Breast epithelium (tissue), 4 donors: Measurements from ENCODE around the gene GLI3. TPM values are rescaled to one million over a fixed set of nuclear protein-coding genes. Genes with fewer than 3 reads are reported as not detected.

ENCODE experiments used
- DNase-seq, 2 donors: peaks; one replicate each; pipeline ENCODE4 v3.0.0-alpha.2; 2019; ENCODE audit warnings: low spot score in 2 of 2
- H3K27ac ChIP-seq, 2 donors: fragments of 200-600 bp; sonication (generic) in 1 of 2; one replicate each; pipeline ENCODE4 v1.5.1; 2016 to 2019; ENCODE audit warnings: mild to moderate bottlenecking in 1 of 2
- H3K27me3 ChIP-seq, 2 donors: fragments of 200-600 bp; sonication (generic) in 1 of 2; one replicate each; pipeline versions ENCODE4 v1.5.1 to v1.6.0; 2017 to 2019; ENCODE audit warnings: control low read depth in 1 of 2, mild to moderate bottlenecking in 1 of 2
- H3K36me3 ChIP-seq: fragments of 200-600 bp; one replicate; pipeline ENCODE4 v1.5.1; 2019
- H3K4me1 ChIP-seq, 2 donors: fragments of 200-600 bp; sonication (generic); one replicate each; pipeline ENCODE4 v1.5.1; 2016 to 2019; ENCODE audit warnings: control low read depth in 1 of 2
- H3K4me3 ChIP-seq, 3 donors: fragments of 200-600 bp; sonication (generic); 1 replicate in 2 of 3; 2 replicates in 1 of 3; pipeline ENCODE4 v1.5.1; 2016 to 2019; ENCODE audit warnings: mild to moderate bottlenecking in 3 of 3, moderate library complexity in 2 of 3
- H3K9me3 ChIP-seq, 2 donors: fragments of 200-600 bp; sonication (generic) in 1 of 2; one replicate each; pipeline ENCODE4 v1.5.1; 2016 to 2019; ENCODE audit warnings: control low read depth in 1 of 2
- CTCF ChIP-seq, 3 donors: fragments of 450-650 bp; IDR thresholded peaks; one replicate each; pipeline ENCODE4 v1.5.1; 2016 to 2017; ENCODE audit warnings: antibody characterized with exemption in 3 of 3, mild to moderate bottlenecking in 3 of 3, moderate library complexity in 3 of 3
- POLR2A ChIP-seq: fragments of 450-650 bp; IDR thresholded peaks from one replicate; pipeline ENCODE4 v1.6.1; 2016; ENCODE audit warnings: antibody characterized with exemption, mild to moderate bottlenecking, moderate library complexity
- POLR2AphosphoS5 ChIP-seq, 3 donors: sonication (generic); formaldehyde crosslinking; IDR thresholded peaks; one replicate each; pipeline ENCODE4 v1.6.1; 2017; ENCODE audit warnings: antibody characterized with exemption in 3 of 3
- intact Hi-C: fragments of 100-400 bp; cut with DNase I; formaldehyde crosslinking; loops from one replicate; pipeline ENCODE4 v1.15.1; 2023; ENCODE audit warnings: low total_unique reads
- total RNA-seq, 3 donors: library from RNA; depleted of rRNA; stranded (reverse); fragments of >200 nt; gene quantifications; one replicate each; pipeline ENCODE4 v1.1.0, GENCODE V29; 2016

GLI3 gene
- total RNA-seq, 3 donors from 2014 or later = 10.2 to 29.9 (median 22.6) TPM

- Histone ChIP-seq H3K4me3 (no peak overlapping the region), H3K4me1 (no peaks in the 10 kb centered on the region), H3K27me3 (no peaks in the 10 kb centered on the region), H3K36me3 (peaks cover 3% of the 10 kb centered on the region), H3K9me3 (peaks cover 5 to 7% of the 10 kb centered on the region in 2 donors), H3K27ac (no peak overlapping the region)
- no peak for DNase-seq
- no peak for TF ChIP-seq POLR2AphosphoS5 (IDR thresholded peaks at IDR 0.05)
- no peak for TF ChIP-seq CTCF (IDR thresholded peaks at IDR 0.05)
- no peak for TF ChIP-seq POLR2A
- intact Hi-C loops = no loop called here
Observed at GRCh38 chr7:42012786-42013360, 224.1 kb downstream of the GLI3 start.

- intact Hi-C loops = no loop called here
- TF ChIP-seq POLR2A (no peak), POLR2AphosphoS5 (IDR thresholded peaks at IDR 0.05) (no peak), CTCF (IDR thresholded peaks at IDR 0.05) (no peak)
- Histone ChIP-seq H3K36me3 (peaks cover 3% of the 10 kb centered on the region), H3K4me3 (no peak overlapping the region), H3K27ac (no peak overlapping the region), H3K4me1 (no peaks in the 10 kb centered on the region), H3K9me3 (peaks cover 5 to 7% of the 10 kb centered on the region in 2 donors), H3K27me3 (no peaks in the 10 kb centered on the region)
- no peak for DNase-seq
Observed at GRCh38 chr7:42012313-42012712, 224.7 kb downstream of the GLI3 start.

- Histone ChIP-seq H3K4me3 (no peak overlapping the region), H3K9me3 (peaks cover 5 to 7% of the 10 kb centered on the region in 2 donors), H3K27ac (no peak overlapping the region), H3K27me3 (no peaks in the 10 kb centered on the region), H3K36me3 (peaks cover 3% of the 10 kb centered on the region), H3K4me1 (no peaks in the 10 kb centered on the region)
- intact Hi-C loops = no loop called here
- TF ChIP-seq POLR2A (no peak), CTCF (IDR thresholded peaks at IDR 0.05) (no peak), POLR2AphosphoS5 (IDR thresholded peaks at IDR 0.05) (no peak)
- DNase-seq = no peak
Observed at GRCh38 chr7:42011846-42012245, 225.2 kb downstream of the GLI3 start.

- H3K27me3 ChIP-seq = no peaks in the 10 kb centered on the region
- peaks cover 3% of the 10 kb centered on the region for H3K36me3 ChIP-seq
- peaks cover 5 to 7% of the 10 kb centered on the region in 2 donors for H3K9me3 ChIP-seq
- DNase-seq = no peak
- no peak overlapping the region for H3K4me3 ChIP-seq
- TF ChIP-seq POLR2AphosphoS5 (IDR thresholded peaks at IDR 0.05) (no peak), POLR2A (no peak), CTCF (IDR thresholded peaks at IDR 0.05) (no peak)
- intact Hi-C loops = no loop called here
- H3K27ac ChIP-seq = no peak overlapping the region
- no peaks in the 10 kb centered on the region for H3K4me1 ChIP-seq
Observed at GRCh38 chr7:42010751-42011150, 226.3 kb downstream of the GLI3 start.

GRCh38 chr7:42006801-42007513 is 230.1 kb downstream of the GLI3 start:
- Histone ChIP-seq H3K9me3 (no peaks in the 10 kb centered on the region), H3K36me3 (no peaks in the 10 kb centered on the region), H3K27me3 (no peaks in the 10 kb centered on the region), H3K27ac (no peak overlapping the region), H3K4me3 (no peak overlapping the region), H3K4me1 (no peaks in the 10 kb centered on the region)
- no peak for DNase-seq
- TF ChIP-seq POLR2A = no peak
- TF ChIP-seq CTCF (IDR thresholded peaks at IDR 0.05) = no peak
- no peak for TF ChIP-seq POLR2AphosphoS5 (IDR thresholded peaks at IDR 0.05)
- intact Hi-C loops = no loop called here
